ENCODE results near the gene KIF26B.
A peak's percentile ranks its signal among the peaks of the same experiment; 100 is the strongest.

Gene KIF26B

GRCh38 chr1:245609354-245610150 is 454.8 kb downstream of the KIF26B start:
- no CpG with 5 or more reads among the region's 25 CpGs for WGBS (ENCODE audit: extremely low coverage, insufficient coverage, low lambda C conversion rate)
- Histone ChIP-seq H3K23ac (ENCODE audit: low read length) (no peak overlapping the region), H3K56ac (ENCODE audit: low read length) (no peak overlapping the region), H3K27me3 (ENCODE audit: insufficient read depth, low read length, poor library complexity) (no peaks in the 10 kb centered on the region), H2BK5ac (ENCODE audit: low read length) (no peak overlapping the region), H3K4me2 (ENCODE audit: low read length) (no peak overlapping the region), H2BK120ac (ENCODE audit: low read depth, low read length) (no peak overlapping the region), H3K18ac (ENCODE audit: low read length) (no peak overlapping the region), H3K79me1 (ENCODE audit: low read length) (no peaks in the 10 kb centered on the region), H4K8ac (ENCODE audit: low read depth, low read length) (no peak overlapping the region), H4K5ac (ENCODE audit: low read length) (no peak overlapping the region), H3K4ac (ENCODE audit: low read depth, low read length) (no peak overlapping the region), H3K4me1 (ENCODE audit: control insufficient read depth, low read depth, low read length) (no peaks in the 10 kb centered on the region), H2AK5ac (ENCODE audit: low read length) (no peak overlapping the region), H3K36me3 (ENCODE audit: control insufficient read depth, insufficient read depth, low read length) (no peaks in the 10 kb centered on the region), H2BK15ac (replicated peaks; ENCODE audit: low read depth) (no peak overlapping the region), H3K9ac (ENCODE audit: low read length) (no peak overlapping the region), H3K79me2 (ENCODE audit: control insufficient read depth, insufficient read depth, low read length) (no peaks in the 10 kb centered on the region), H3K27ac (ENCODE audit: low read depth, low read length) (no peak overlapping the region), H3K4me3 (ENCODE audit: low read length) (no peak overlapping the region)
- DNase-seq: no peak

- no CpG with 5 or more reads among the region's 2 CpGs for WGBS (ENCODE audit: extremely low coverage, insufficient coverage, low lambda C conversion rate)
- Histone ChIP-seq H3K79me2 (ENCODE audit: control insufficient read depth, insufficient read depth, low read length) (no peaks in the 10 kb centered on the region), H3K27me3 (ENCODE audit: insufficient read depth, low read length, poor library complexity) (no peaks in the 10 kb centered on the region), H3K56ac (ENCODE audit: low read length) (no peak overlapping the region), H3K4me2 (ENCODE audit: low read length) (no peak overlapping the region), H3K27ac (ENCODE audit: low read depth, low read length) (no peak overlapping the region), H3K36me3 (ENCODE audit: control insufficient read depth, insufficient read depth, low read length) (no peaks in the 10 kb centered on the region), H4K8ac (ENCODE audit: low read depth, low read length) (no peak overlapping the region), H3K9ac (ENCODE audit: low read length) (no peak overlapping the region), H2AK5ac (ENCODE audit: low read length) (no peak overlapping the region), H3K23ac (ENCODE audit: low read length) (no peak overlapping the region), H2BK15ac (replicated peaks; ENCODE audit: low read depth) (no peak overlapping the region), H3K4me1 (ENCODE audit: control insufficient read depth, low read depth, low read length) (no peaks in the 10 kb centered on the region), H3K4me3 (ENCODE audit: low read length) (no peak overlapping the region), H4K5ac (ENCODE audit: low read length) (no peak overlapping the region), H3K4ac (ENCODE audit: low read depth, low read length) (no peak overlapping the region), H2BK120ac (ENCODE audit: low read depth, low read length) (no peak overlapping the region), H3K18ac (ENCODE audit: low read length) (no peak overlapping the region), H3K79me1 (ENCODE audit: low read length) (no peaks in the 10 kb centered on the region), H2BK5ac (ENCODE audit: low read length) (no peak overlapping the region)
- no peak for DNase-seq
Measured at GRCh38 chr1:245611251-245611650, 456.5 kb downstream of the KIF26B start.

GRCh38 chr1:245614476-245614875 is 459.7 kb downstream of the KIF26B start:
- Histone ChIP-seq H3K27ac (ENCODE audit: low read depth, low read length) (no peak overlapping the region), H3K4me2 (ENCODE audit: low read length) (no peak overlapping the region), H3K36me3 (ENCODE audit: control insufficient read depth, insufficient read depth, low read length) (no peaks in the 10 kb centered on the region), H3K4me3 (ENCODE audit: low read length) (no peak overlapping the region), H2BK5ac (ENCODE audit: low read length) (no peak overlapping the region), H4K8ac (ENCODE audit: low read depth, low read length) (no peak overlapping the region), H3K56ac (ENCODE audit: low read length) (no peak overlapping the region), H2AK5ac (ENCODE audit: low read length) (no peak overlapping the region), H4K5ac (ENCODE audit: low read length) (no peak overlapping the region), H3K4me1 (ENCODE audit: control insufficient read depth, low read depth, low read length) (no peaks in the 10 kb centered on the region), H3K79me2 (ENCODE audit: control insufficient read depth, insufficient read depth, low read length) (no peaks in the 10 kb centered on the region), H3K23ac (ENCODE audit: low read length) (no peak overlapping the region), H3K4ac (ENCODE audit: low read depth, low read length) (no peak overlapping the region), H3K79me1 (ENCODE audit: low read length) (no peaks in the 10 kb centered on the region), H3K9ac (ENCODE audit: low read length) (no peak overlapping the region), H3K18ac (ENCODE audit: low read length) (no peak overlapping the region), H2BK15ac (replicated peaks; ENCODE audit: low read depth) (no peak overlapping the region), H2BK120ac (ENCODE audit: low read depth, low read length) (no peak overlapping the region), H3K27me3 (ENCODE audit: insufficient read depth, low read length, poor library complexity) (no peaks in the 10 kb centered on the region)
- no CpG with 5 or more reads among the region's 13 CpGs for WGBS (ENCODE audit: extremely low coverage, insufficient coverage, low lambda C conversion rate)
- no peak for DNase-seq

- H3K9ac ChIP-seq (ENCODE audit: low read length): no peak overlapping the region
- H3K36me3 ChIP-seq (ENCODE audit: control insufficient read depth, insufficient read depth, low read length): no peaks in the 10 kb centered on the region
- H3K79me2 ChIP-seq (ENCODE audit: control insufficient read depth, insufficient read depth, low read length): no peaks in the 10 kb centered on the region
- no peak overlapping the region for H3K27ac ChIP-seq (ENCODE audit: low read depth, low read length)
- no peak overlapping the region for H3K4ac ChIP-seq (ENCODE audit: low read depth, low read length)
- H4K8ac ChIP-seq (ENCODE audit: low read depth, low read length): no peak overlapping the region
- H4K5ac ChIP-seq (ENCODE audit: low read length): no peak overlapping the region
- no peak overlapping the region for H2AK5ac ChIP-seq (ENCODE audit: low read length)
- H2BK5ac ChIP-seq (ENCODE audit: low read length): no peak overlapping the region
- H2BK120ac ChIP-seq (ENCODE audit: low read depth, low read length): no peak overlapping the region
- no peak overlapping the region for H3K18ac ChIP-seq (ENCODE audit: low read length)
- H3K56ac ChIP-seq (ENCODE audit: low read length): no peak overlapping the region
- no peak overlapping the region for H3K23ac ChIP-seq (ENCODE audit: low read length)
- H3K79me1 ChIP-seq (ENCODE audit: low read length): no peaks in the 10 kb centered on the region
- no peak for DNase-seq
- H3K4me1 ChIP-seq (ENCODE audit: control insufficient read depth, low read depth, low read length): no peaks in the 10 kb centered on the region
- H3K4me2 ChIP-seq (ENCODE audit: low read length): no peak overlapping the region
- H2BK15ac ChIP-seq (replicated peaks; ENCODE audit: low read depth): no peak overlapping the region
- WGBS (ENCODE audit: extremely low coverage, insufficient coverage, low lambda C conversion rate): no CpG with 5 or more reads among the region's 4 CpGs
- no peak overlapping the region for H3K4me3 ChIP-seq (ENCODE audit: low read length)
- H3K27me3 ChIP-seq (ENCODE audit: insufficient read depth, low read length, poor library complexity): no peaks in the 10 kb centered on the region
Measured at GRCh38 chr1:245615001-245615400, 460.2 kb downstream of the KIF26B start.

- Histone ChIP-seq H3K18ac (ENCODE audit: low read length) (no peak overlapping the region), H3K4me1 (ENCODE audit: control insufficient read depth, low read depth, low read length) (peaks cover 5% of the 10 kb centered on the region), H4K8ac (ENCODE audit: low read depth, low read length) (no peak overlapping the region), H2BK5ac (ENCODE audit: low read length) (no peak overlapping the region), H3K4ac (ENCODE audit: low read depth, low read length) (no peak overlapping the region), H3K56ac (ENCODE audit: low read length) (no peak overlapping the region), H3K36me3 (ENCODE audit: control insufficient read depth, insufficient read depth, low read length) (no peaks in the 10 kb centered on the region), H3K4me2 (ENCODE audit: low read length) (no peak overlapping the region), H2AK5ac (ENCODE audit: low read length) (no peak overlapping the region), H3K9ac (ENCODE audit: low read length) (no peak overlapping the region), H4K5ac (ENCODE audit: low read length) (no peak overlapping the region), H3K27me3 (ENCODE audit: insufficient read depth, low read length, poor library complexity) (no peaks in the 10 kb centered on the region), H3K79me1 (ENCODE audit: low read length) (no peaks in the 10 kb centered on the region), H2BK15ac (replicated peaks; ENCODE audit: low read depth) (no peak overlapping the region), H3K79me2 (ENCODE audit: control insufficient read depth, insufficient read depth, low read length) (no peaks in the 10 kb centered on the region), H3K23ac (ENCODE audit: low read length) (no peak overlapping the region), H2BK120ac (ENCODE audit: low read depth, low read length) (peak overlapping the region; percentile 8), H3K27ac (ENCODE audit: low read depth, low read length) (no peak overlapping the region), H3K4me3 (ENCODE audit: low read length) (no peak overlapping the region)
- no CpG with 5 or more reads among the region's 5 CpGs for WGBS (ENCODE audit: extremely low coverage, insufficient coverage, low lambda C conversion rate)
- DNase-seq: peak; percentile 85
Measured at GRCh38 chr1:245621589-245621988, 466.8 kb downstream of the KIF26B start.

Data from mesendoderm (in vitro differentiated cells).